H9 (cell line): ENCODE measurements around the gene NFX1. TPM values are rescaled to one million over a fixed set of nuclear protein-coding genes. Genes with fewer than 3 reads are reported as not detected.

Source experiments
- DNase-seq: peaks from one replicate; pipeline ENCODE4 v3.0.0-alpha.2; 2017
- H2AFZ ChIP-seq: one replicate; pipeline ENCODE4 v1.6.1; 2013; ENCODE audit warnings: mild to moderate bottlenecking, low read length, control low read depth, moderate library complexity
- H2AK5ac ChIP-seq: 2 replicates; pipeline ENCODE4 v1.6.1; 2013; ENCODE audit warnings: low read length, control low read depth, mixed read lengths; ENCODE audit not compliant: insufficient read length
- H2BK120ac ChIP-seq: one replicate; pipeline ENCODE4 v1.6.1; 2013; ENCODE audit warnings: low read depth, mild to moderate bottlenecking, low read length, control low read depth, inconsistent platforms; ENCODE audit not compliant: poor library complexity, severe bottlenecking
- H2BK12ac ChIP-seq: 2 replicates; pipeline ENCODE4 v1.6.1; 2013; ENCODE audit warnings: low read length, control low read depth, mixed read lengths, low read depth; ENCODE audit not compliant: insufficient read length
- H2BK15ac ChIP-seq: 2 replicates; pipeline ENCODE4 v1.6.1; 2013; ENCODE audit warnings: low read depth, low read length, control low read depth
- H2BK20ac ChIP-seq: one replicate; pipeline ENCODE4 v1.6.1; 2013; ENCODE audit warnings: low read depth, mild to moderate bottlenecking, low read length, control low read depth, inconsistent platforms; ENCODE audit not compliant: poor library complexity, severe bottlenecking
- H2BK5ac ChIP-seq: 2 replicates; pipeline ENCODE4 v1.6.1; 2013; ENCODE audit warnings: low read length, control low read depth, mixed read lengths; ENCODE audit not compliant: insufficient read length
- H3K14ac ChIP-seq: 2 replicates; pipeline ENCODE4 v1.6.1; 2013; ENCODE audit warnings: low read length, control low read depth; ENCODE audit not compliant: insufficient read depth
- H3K18ac ChIP-seq: 2 replicates; pipeline ENCODE4 v1.6.1; 2013; ENCODE audit warnings: low read depth, mild to moderate bottlenecking, mixed read lengths, low read length, control low read depth; ENCODE audit not compliant: insufficient read length
- H3K23ac ChIP-seq: 2 replicates; pipeline ENCODE4 v1.6.1; 2013; ENCODE audit warnings: low read length, control low read depth, mixed read lengths, low read depth; ENCODE audit not compliant: insufficient read length
- H3K23me2 ChIP-seq: 2 replicates; pipeline ENCODE4 v1.6.1; 2013; ENCODE audit warnings: low read depth, mild to moderate bottlenecking, mixed read lengths, low read length, control low read depth; ENCODE audit not compliant: insufficient read length, poor library complexity, severe bottlenecking
- H3K27ac ChIP-seq: 2 replicates; pipeline ENCODE4 v1.5.1; 2013; ENCODE audit warnings: low read length, control low read depth, mixed read lengths, low read depth; ENCODE audit not compliant: insufficient read length
- H3K27me3 ChIP-seq: 2 replicates; pipeline ENCODE4 v1.6.1; 2013; ENCODE audit warnings: low read length, control low read depth, inconsistent platforms; ENCODE audit not compliant: insufficient read depth
- H3K4ac ChIP-seq: 2 replicates; pipeline ENCODE4 v1.6.1; 2013; ENCODE audit warnings: low read depth, mild to moderate bottlenecking, control low read depth, inconsistent platforms, low read length, moderate library complexity
- H3K4me1 ChIP-seq: 2 replicates; pipeline ENCODE4 v1.6.1; 2013; ENCODE audit warnings: low read length, control low read depth, inconsistent platforms; ENCODE audit not compliant: insufficient read depth
- H3K4me2 ChIP-seq: 2 replicates; pipeline ENCODE4 v1.6.1; 2013; ENCODE audit warnings: low read length, control low read depth, mixed read lengths; ENCODE audit not compliant: insufficient read length, insufficient read depth
- H3K56ac ChIP-seq: 2 replicates; pipeline ENCODE4 v1.6.1; 2013; ENCODE audit warnings: low read depth, mild to moderate bottlenecking, mixed read lengths, low read length, control low read depth; ENCODE audit not compliant: insufficient read length
- H3K79me1 ChIP-seq: 2 replicates; pipeline ENCODE4 v1.6.1; 2013; ENCODE audit warnings: low read depth, mild to moderate bottlenecking, moderate library complexity, low read length, control low read depth, inconsistent platforms; ENCODE audit not compliant: insufficient read depth, poor library complexity, severe bottlenecking
- H3K79me2 ChIP-seq: 2 replicates; pipeline ENCODE4 v1.6.1; 2013; ENCODE audit warnings: low read length, control low read depth, inconsistent platforms; ENCODE audit not compliant: insufficient read depth
- H3K9ac ChIP-seq: 2 replicates; pipeline ENCODE4 v1.6.1; 2013; ENCODE audit warnings: low read length, control low read depth, mixed read lengths; ENCODE audit not compliant: insufficient read length; ENCODE audit errors: extremely low read depth
- H3K9me3 ChIP-seq: one replicate; pipeline ENCODE4 v1.6.1; 2013; ENCODE audit warnings: low read depth, low read length, inconsistent platforms; ENCODE audit not compliant: control insufficient read depth
- H3T11ph ChIP-seq: one replicate; pipeline ENCODE4 v1.6.1; 2013; ENCODE audit warnings: mild to moderate bottlenecking, low read length, control low read depth, inconsistent platforms
- H4K20me1 ChIP-seq: one replicate; pipeline ENCODE4 v1.6.1; 2013; ENCODE audit not compliant: control insufficient read depth, insufficient read length, insufficient read depth
- H4K5ac ChIP-seq: 2 replicates; pipeline ENCODE4 v1.6.1; 2013; ENCODE audit warnings: low read depth, mild to moderate bottlenecking, mixed read lengths, low read length, control low read depth; ENCODE audit not compliant: insufficient read length
- H4K8ac ChIP-seq: replicated peaks from 2 replicates; pipeline ENCODE4 v1.6.1; 2013; ENCODE audit warnings: low read length, control low read depth, mixed read lengths, low read depth; ENCODE audit not compliant: insufficient read length
- H4K91ac ChIP-seq: 2 replicates; pipeline ENCODE4 v1.6.1; 2013; ENCODE audit warnings: low read depth, mild to moderate bottlenecking, moderate library complexity, mixed read lengths, low read length, control low read depth; ENCODE audit not compliant: insufficient read length
- H3K27ac Mint-ChIP-seq, 3 experiments: 2 replicates in 2 of 3; 3 replicates in 1 of 3; pipeline ENCODE4 v1.8.0; 2020 to 2021; ENCODE audit warnings: mixed read lengths in 3 of 3, mild to moderate bottlenecking in 1 of 3, moderate library complexity in 1 of 3
- H3K27me3 Mint-ChIP-seq: 2 replicates; pipeline ENCODE4 v1.8.0; 2021; ENCODE audit warnings: low read depth, mild to moderate bottlenecking, moderate library complexity, mixed read lengths
- H3K36me3 Mint-ChIP-seq, 3 experiments: 2 replicates in 2 of 3; 3 replicates in 1 of 3; pipeline ENCODE4 v1.8.0; 2020 to 2021; ENCODE audit warnings: low read depth in 3 of 3, mixed read lengths in 3 of 3; ENCODE audit not compliant: insufficient read depth in 1 of 3
- H3K4me1 Mint-ChIP-seq, 2 experiments: 2 replicates each; pipeline ENCODE4 v1.8.0; 2020; ENCODE audit warnings: mixed read lengths in 2 of 2
- H3K4me3 Mint-ChIP-seq, 2 experiments: 2 replicates in 1 of 2; 3 replicates in 1 of 2; pipeline ENCODE4 v1.8.0; 2020 to 2021; ENCODE audit warnings: mild to moderate bottlenecking in 2 of 2, mixed read lengths in 2 of 2, moderate library complexity in 1 of 2
- H3K9me3 Mint-ChIP-seq, 2 experiments: 2 replicates in 1 of 2; 3 replicates in 1 of 2; pipeline ENCODE4 v1.8.0; 2020; ENCODE audit warnings: mild to moderate bottlenecking in 2 of 2, mixed read lengths in 2 of 2, moderate library complexity in 1 of 2
- CTCF ChIP-seq: fragments of 200-600 bp; sonication (generic); conservative IDR thresholded peaks from 3 replicates; pipeline ENCODE4 v1.8.0; 2021; ENCODE audit warnings: antibody characterized with exemption, mild to moderate bottlenecking
- WGBS: extraction: QIAGEN DNeasy Blood & Tissue Kit; methylation state at CpG from one replicate; pipeline ENCODE4 v1.1.7; 2013; ENCODE audit warnings: missing lambda C conversion rate, low lambda C conversion rate, mixed read lengths; ENCODE audit not compliant: insufficient read length; ENCODE audit errors: extremely low coverage; 5-methylcytosine and 5-hydroxymethylcytosine counted together
- total RNA-seq: library from RNA; stranded (reverse); gene quantifications from 2 replicates; pipeline ENCODE4 v1.2.1, GENCODE V29; 2021

The NFX1 gene
- total RNA-seq, 1 experiment from 2014 or later, result 35.1 TPM

- Histone ChIP-seq H3T11ph (no peak overlapping the region), H4K20me1 (no peaks in the 10 kb centered on the region), H2BK15ac (no peak overlapping the region), H3K56ac (no peak overlapping the region), H2AFZ (no peak overlapping the region), H2BK5ac (no peak overlapping the region), H2BK12ac (no peak overlapping the region), H4K91ac (no peak overlapping the region), H3K4me2 (no peak overlapping the region), H3K9ac (no peak overlapping the region), H3K79me1 (no peaks in the 10 kb centered on the region), H3K79me2 (no peaks in the 10 kb centered on the region), H3K14ac (no peak overlapping the region), H3K4ac (no peak overlapping the region), H3K9me3 (no peaks in the 10 kb centered on the region), H2BK120ac (no peak overlapping the region), H2BK20ac (no peak overlapping the region), H4K8ac (no peak overlapping the region), H3K4me1 (no peaks in the 10 kb centered on the region), H3K27me3 (no peaks in the 10 kb centered on the region), H3K27ac (no peak overlapping the region), H4K5ac (no peak overlapping the region), H3K23me2 (no peaks in the 10 kb centered on the region), H3K23ac (no peak overlapping the region), H3K18ac (no peak overlapping the region), H2AK5ac (no peak overlapping the region)
- peak overlapping the region in 1 of 3 experiments; percentile 10; a peak in 2 of 7 replicates for H3K27ac Mint-ChIP-seq
- H3K4me3 Mint-ChIP-seq, result no peak overlapping the region
- peaks cover 27 to 53% (median 39%) of the 10 kb centered on the region in 3 experiments for H3K36me3 Mint-ChIP-seq
- H3K27me3 Mint-ChIP-seq, result no peaks in the 10 kb centered on the region
- TF ChIP-seq CTCF, result no peak
- H3K9me3 Mint-ChIP-seq, result no peaks in the 10 kb centered on the region
- DNase-seq, result no peak
- no CpG with 5 or more reads among the region's 4 CpGs for WGBS
- peaks cover 6 to 7% of the 10 kb centered on the region in 2 experiments; a peak in 2 of 4 replicates for H3K4me1 Mint-ChIP-seq
Measured at GRCh38 chr9:33348998-33349397, 58.7 kb downstream of the NFX1 start.
